BE2C (cell line): ENCODE results near the gene CYP27A1.

ENCODE experiments used
- DNase-seq: peaks from one replicate; pipeline ENCODE4 v3.0.0-alpha.2; 2020
- H3K27me3 ChIP-seq: fragments of 250-450 bp; sonication (Bioruptor Pico); 2 replicates; pipeline ENCODE4 v1.5.1; 2020; ENCODE audit warnings: mild to moderate bottlenecking
- H3K36me3 ChIP-seq: fragments of 250-450 bp; sonication (Bioruptor Pico); 2 replicates; pipeline ENCODE4 v1.5.1; 2020; ENCODE audit warnings: mild to moderate bottlenecking
- H3K4me1 ChIP-seq: fragments of 250-450 bp; sonication (Bioruptor Pico); 2 replicates; pipeline ENCODE4 v1.5.1; 2020
- H3K4me3 ChIP-seq: 2 replicates; pipeline ENCODE4 v1.5.1; 2011; ENCODE audit warnings: low read depth, low read length
- H3K9me3 ChIP-seq: fragments of 250-450 bp; sonication (Bioruptor Pico); 2 replicates; pipeline ENCODE4 v1.5.1; 2020
- TF ChIP-seq, protein P1 (sequence below): IDR thresholded peaks from 2 replicates; pipeline ENCODE4 v1.5.1; 2012; ENCODE audit warnings: mild to moderate bottlenecking, low read depth, low read length

The CYP27A1 gene

DNA sequence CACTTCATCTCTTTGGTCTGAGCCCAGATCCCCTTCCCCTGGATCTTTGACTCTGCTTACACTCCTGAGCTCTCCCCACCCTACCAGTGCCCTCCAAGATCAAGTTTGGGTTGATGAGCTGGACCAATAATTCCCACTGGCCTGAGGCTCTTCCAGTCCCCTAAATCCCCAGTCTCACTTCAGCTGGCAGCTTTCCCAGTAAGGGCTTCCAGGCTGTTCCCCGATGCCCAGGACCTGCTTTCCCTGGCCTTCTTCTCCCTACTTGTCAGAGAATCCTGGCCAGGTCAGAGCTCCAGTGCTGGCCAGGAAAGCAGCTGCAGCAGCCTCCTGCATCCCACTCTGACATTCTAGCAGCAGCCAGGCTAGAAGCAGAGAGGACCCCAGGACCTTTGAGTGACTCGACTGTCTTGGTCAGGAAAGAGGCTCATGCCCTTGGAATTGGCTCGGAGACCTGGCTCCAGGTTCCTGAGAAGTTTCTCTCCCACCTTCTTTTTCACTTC lies 81.1 kb downstream of the CYP27A1 start:
- H3K4me3 ChIP-seq = no peak overlapping the region
- TF ChIP-seq, protein P1, sequence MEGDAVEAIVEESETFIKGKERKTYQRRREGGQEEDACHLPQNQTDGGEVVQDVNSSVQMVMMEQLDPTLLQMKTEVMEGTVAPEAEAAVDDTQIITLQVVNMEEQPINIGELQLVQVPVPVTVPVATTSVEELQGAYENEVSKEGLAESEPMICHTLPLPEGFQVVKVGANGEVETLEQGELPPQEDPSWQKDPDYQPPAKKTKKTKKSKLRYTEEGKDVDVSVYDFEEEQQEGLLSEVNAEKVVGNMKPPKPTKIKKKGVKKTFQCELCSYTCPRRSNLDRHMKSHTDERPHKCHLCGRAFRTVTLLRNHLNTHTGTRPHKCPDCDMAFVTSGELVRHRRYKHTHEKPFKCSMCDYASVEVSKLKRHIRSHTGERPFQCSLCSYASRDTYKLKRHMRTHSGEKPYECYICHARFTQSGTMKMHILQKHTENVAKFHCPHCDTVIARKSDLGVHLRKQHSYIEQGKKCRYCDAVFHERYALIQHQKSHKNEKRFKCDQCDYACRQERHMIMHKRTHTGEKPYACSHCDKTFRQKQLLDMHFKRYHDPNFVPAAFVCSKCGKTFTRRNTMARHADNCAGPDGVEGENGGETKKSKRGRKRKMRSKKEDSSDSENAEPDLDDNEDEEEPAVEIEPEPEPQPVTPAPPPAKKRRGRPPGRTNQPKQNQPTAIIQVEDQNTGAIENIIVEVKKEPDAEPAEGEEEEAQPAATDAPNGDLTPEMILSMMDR = no peak
- no peaks in the 10 kb centered on the region for H3K9me3 ChIP-seq
- no peaks in the 10 kb centered on the region for H3K36me3 ChIP-seq
- H3K27me3 ChIP-seq = peaks cover 7% of the 10 kb centered on the region
- no peak for DNase-seq
- peaks cover 19% of the 10 kb centered on the region for H3K4me1 ChIP-seq
